ENCODE results near the gene SLC2A1.

- no peak for TF ChIP-seq USF2 (IDR thresholded peaks at IDR 0.05; ENCODE audit: low read depth, low read length)
- TF ChIP-seq USF2 (CRISPR knock-in tag; IDR thresholded peaks at IDR 0.05; ENCODE audit: borderline replicate concordance): no peak
- TF ChIP-seq MTF1 (CRISPR knock-in tag; IDR thresholded peaks at IDR 0.05): no peak
- TF ChIP-seq CTCF (CRISPR knock-in tag; IDR thresholded peaks at IDR 0.05): no peak
- no peak for TF ChIP-seq ZNF256 (CRISPR knock-in tag; conservative IDR thresholded peaks at IDR 0.05)
- no peak for TF ChIP-seq SIN3A (IDR thresholded peaks at IDR 0.05; ENCODE audit: borderline replicate concordance, low read depth, low read length)
- no peak for TF ChIP-seq SRSF1 (optimal IDR thresholded peaks at IDR 0.05; ENCODE audit: low read depth, low read length)
- TF ChIP-seq HMG20B (CRISPR knock-in tag; conservative IDR thresholded peaks at IDR 0.05): no peak
- no peak for TF ChIP-seq ZBTB33 (CRISPR knock-in tag; IDR thresholded peaks at IDR 0.05)
- TF ChIP-seq ZBTB38 (CRISPR knock-in tag; IDR thresholded peaks at IDR 0.05): no peak
- no peak for TF ChIP-seq ZNF263 (CRISPR knock-in tag; IDR thresholded peaks at IDR 0.05)
- TF ChIP-seq MXD4 (CRISPR knock-in tag; IDR thresholded peaks at IDR 0.05): no peak
Observed at GRCh38 chr1:42908046-42908445, 50.6 kb downstream of the SLC2A1 start.
